K562 (cell line): ENCODE results near the gene GLRX2. TPM values are rescaled to one million over a fixed set of nuclear protein-coding genes. Genes with fewer than 3 reads are reported as not detected.

Experiments
- ATAC-seq: fragments of 200-7000 bp; cut with Tn5 transposase; 3 replicates; pipeline ENCODE4 v1.9.1; 2020; ENCODE audit warnings: moderate library complexity
- BruUV-seq: library from RNA; stranded (reverse); fragments of 400-500 nt; replicated peaks from 2 replicates; lab custom pipeline; 2021; lab: Mats Ljungman, UMichigan
- CTCF ChIA-PET: fragments of 300-600 bp; formaldehyde crosslinking; extraction: SDS; loops from one replicate; lab custom pipeline; 2021; ENCODE audit warnings: low intra/inter-chr PET ratio; lab: Yijun Ruan, JAX
- POLR2A ChIA-PET: fragments of 300-600, 350-650 bp; sonication (Branson Sonifier 250); formaldehyde crosslinking; extraction: SDS; loops from one replicate; lab custom pipeline; 2021; ENCODE audit warnings: antibody characterized with exemption, inconsistent platforms; lab: Yijun Ruan, JAX
- DNase-seq, 4 experiments: peaks; one replicate each; pipeline versions ENCODE4 v3.0.0 to v3.0.0-alpha.2; 2011 to 2018; ENCODE audit warnings: low spot score in 3 of 4, mixed read lengths in 3 of 4; ENCODE audit errors: extremely low read depth in 1 of 4
- FAIRE-seq: peaks from 2 replicates; lab custom pipeline; 2011; peaks lifted over from hg19 to GRCh38; lab: Jason Lieb, UNC
- H2AFZ ChIP-seq: 2 replicates; pipeline ENCODE4 v1.6.0; 2011; ENCODE audit warnings: low read depth, low read length, control low read depth, inconsistent platforms
- H3K27ac ChIP-seq: fragments of 200-600 bp; 3 replicates; pipeline ENCODE4 v1.8.0; 2011; ENCODE audit warnings: low read depth, mild to moderate bottlenecking, control low read depth, inconsistent platforms, low read length, moderate library complexity, mixed read lengths; ENCODE audit errors: extremely low read depth
- H3K27me3 ChIP-seq, 2 experiments: fragments of 300-600 bp in 1 of 2; 2 replicates in 1 of 2; 3 replicates in 1 of 2; pipeline versions ENCODE4 v1.6.0 to v1.8.0; 2011; ENCODE audit warnings: inconsistent platforms in 2 of 2, low read length in 2 of 2, mild to moderate bottlenecking in 1 of 2, mixed read lengths in 1 of 2, moderate library complexity in 1 of 2; ENCODE audit not compliant: control insufficient read depth in 2 of 2, insufficient read depth in 2 of 2
- H3K36me3 ChIP-seq: fragments of 300-600 bp; 3 replicates; pipeline ENCODE4 v1.8.0; 2011; ENCODE audit warnings: mild to moderate bottlenecking, low read length, inconsistent platforms; ENCODE audit not compliant: control insufficient read depth, insufficient read depth
- H3K4me1 ChIP-seq, 2 experiments: fragments of 200-600 bp in 1 of 2; replicated peaks in 1 of 2; 2 replicates in 1 of 2; 3 replicates in 1 of 2; pipeline versions ENCODE4 v1.5.1 to v1.8.0; 2011; ENCODE audit warnings: inconsistent platforms in 2 of 2, low read length in 2 of 2, mild to moderate bottlenecking in 1 of 2, mixed read lengths in 1 of 2, moderate library complexity in 1 of 2; ENCODE audit not compliant: control insufficient read depth in 2 of 2, insufficient read depth in 2 of 2
- H3K4me2 ChIP-seq: 2 replicates; pipeline ENCODE4 v1.6.1; 2011; ENCODE audit warnings: low read length, control low read depth, inconsistent platforms, mixed read lengths; ENCODE audit not compliant: insufficient read depth
- H3K4me3 ChIP-seq: fragments of 200-600 bp; sonication (generic), shearing (Covaris generic); 2 replicates; pipeline ENCODE4 v1.5.1; 2016; ENCODE audit warnings: control low read depth, inconsistent platforms
- H3K79me2 ChIP-seq: fragments of 200-600 bp; 3 replicates; pipeline ENCODE4 v1.8.0; 2011; ENCODE audit warnings: low read length, inconsistent platforms; ENCODE audit not compliant: control insufficient read depth, insufficient read depth
- H3K9ac ChIP-seq, 2 experiments: 2 replicates each; pipeline versions ENCODE4 v1.6.0 to v1.6.1; 2011; ENCODE audit warnings: low read depth in 2 of 2, low read length in 2 of 2, control low read depth in 1 of 2, inconsistent platforms in 1 of 2, mild to moderate bottlenecking in 1 of 2, mixed read lengths in 1 of 2; ENCODE audit not compliant: insufficient read depth in 1 of 2
- H3K9me1 ChIP-seq: one replicate; pipeline ENCODE4 v1.6.0; 2011; ENCODE audit warnings: inconsistent platforms, mild to moderate bottlenecking, low read length, moderate library complexity; ENCODE audit not compliant: control insufficient read depth, insufficient read depth
- H3K9me3 ChIP-seq: replicated peaks from 2 replicates; pipeline ENCODE4 v1.5.1; 2011; ENCODE audit warnings: low read depth, low read length, inconsistent platforms; ENCODE audit not compliant: control insufficient read depth, insufficient read depth
- H4K20me1 ChIP-seq: replicated peaks from 2 replicates; pipeline ENCODE4 v1.6.1; 2011; ENCODE audit warnings: low read length, inconsistent platforms, mixed read lengths; ENCODE audit not compliant: control insufficient read depth, insufficient read depth
- BCOR ChIP-seq: fragments of 450-650 bp; IDR thresholded peaks from 2 replicates; pipeline ENCODE4 v1.6.1; 2016
- HDGF ChIP-seq: fragments of 450-650 bp; IDR thresholded peaks from 2 replicates; pipeline ENCODE4 v1.6.1; 2016
- MAFK ChIP-seq: IDR thresholded peaks from 2 replicates; pipeline ENCODE4 v1.6.1; 2011; ENCODE audit warnings: low read length, improper control_type of control experiment
- ZNF23 ChIP-seq: fragments of 250-450 bp; sonication (Bioruptor Pico); IDR thresholded peaks from 2 replicates; pipeline ENCODE4 v1.4.0; 2020; ENCODE audit warnings: mild to moderate bottlenecking
- WGBS: fragments of 100-300 bp; shearing (Covaris generic); methylation state at CpG from one replicate; pipeline ENCODE4 v1.1.6; 2016; ENCODE audit warnings: low coverage, mixed read lengths; ENCODE audit not compliant: insufficient coverage; ENCODE audit errors: missing lambda C conversion rate; 5-methylcytosine and 5-hydroxymethylcytosine counted together
- in situ Hi-C: fragments of 300-500 bp; cut with MboI; formaldehyde crosslinking; loops from 4 replicates; pipeline ENCODE4 v1.15.0; 2018; ENCODE audit warnings: inconsistent platforms, mixed read lengths
- intact Hi-C: fragments of 100-400 bp; cut with micrococcal nuclease; formaldehyde crosslinking; loops from 2 replicates; pipeline ENCODE4 v1.14.2; 2022
- polyA plus RNA-seq, 8 experiments: library from polyadenylated mRNA; depleted of rRNA in 4 of 8; stranded (reverse) in 5 of 8; unstranded in 3 of 8; fragments of >200 nt; fragmentation: Nextera tagmentation in 2 of 8; fragmentation: Illumina TruSeq in 1 of 8; extraction: Ambion mirVana in 2 of 8; extraction: Trizol in 1 of 8; gene quantifications; 2 replicates each; pipeline versions ENCODE4 v1.2.1 to v1.2.3, GENCODE V29; 2011 to 2014; ENCODE audit warnings: inconsistent platforms in 1 of 8, missing spikeins in 1 of 8
- total RNA-seq, 7 experiments: library from RNA; depleted of rRNA in 6 of 7; stranded (reverse); fragments of >200 nt in 6 of 7; fragmentation: Illumina TruSeq in 2 of 7; extraction: Trizol in 2 of 7; gene quantifications; 2 replicates each; pipeline versions ENCODE4 v1.2.1 to v1.2.3, GENCODE V29; 2011 to 2021; ENCODE audit warnings: low replicate concordance in 1 of 7
- TF ChIP-seq, protein P1 (sequence below): fragments of 250-450 bp; sonication (Bioruptor Pico); IDR thresholded peaks from 2 replicates; pipeline ENCODE4 v1.5.0; 2020; ENCODE audit warnings: mild to moderate bottlenecking
- TF ChIP-seq, protein P2 (sequence below), 2 experiments: fragments of 450-650 bp; IDR thresholded peaks; 2 replicates each; pipeline ENCODE4 v1.6.1; 2016

Gene GLRX2
- total and polyA plus RNA-seq, 9 of the 15 experiments (the other 6 are each of a cell fraction or from before 2014, with no cell fraction given) = 13.3 to 82.6 (median 55.1) TPM

DNA sequence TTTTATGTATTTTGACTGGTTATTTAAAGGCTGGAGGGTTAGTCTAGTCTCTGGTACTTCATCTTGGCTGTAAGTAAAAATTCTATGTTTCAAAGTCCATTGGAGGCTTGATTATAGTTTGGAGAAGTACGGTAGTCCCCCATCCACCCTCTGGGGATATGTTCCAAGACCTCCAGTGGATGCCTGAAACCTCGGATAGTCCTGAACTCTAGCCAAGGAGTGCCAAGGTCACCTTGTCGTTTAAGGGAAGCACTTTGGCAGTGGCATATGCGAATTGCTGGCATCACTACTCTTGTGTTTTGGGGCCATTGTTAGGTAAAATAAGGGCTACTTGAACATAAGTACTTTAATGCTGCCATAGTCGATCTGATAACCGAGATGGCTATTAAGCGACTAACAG lies 35.0 kb upstream of the GLRX2 start:
- ChIA-PET POLR2A (interaction anchor here (0.7 to 3.5 kb wide), 2 partner anchors 11 to 14 kb away, joined by 4 to 18 read pairs; no protein-coding TSS in a partner anchor), CTCF (no interaction called here)
- no peak overlapping the region for H3K27ac ChIP-seq
- no peaks in the 10 kb centered on the region for H3K4me1 ChIP-seq
- WGBS = 87% methylated on average over 7 of the region's 7 CpGs
- no peak overlapping the region for H3K4me2 ChIP-seq
- in situ Hi-C loops (no loop called here), intact Hi-C loops (no loop called here)
- no peak for FAIRE-seq
- peaks cover 28% of the 10 kb centered on the region; the same call in 2 of the 3 replicates for H3K79me2 ChIP-seq
- no peak overlapping the region for H3K4me3 ChIP-seq
- H4K20me1 ChIP-seq = no peaks in the 10 kb centered on the region
- H2AFZ ChIP-seq = no peak overlapping the region
- ATAC-seq = no peak
- no peak for DNase-seq
- no peak for TF ChIP-seq MAFK
- TF ChIP-seq BCOR = no peak
- no peak for TF ChIP-seq HDGF
- TF ChIP-seq ZNF23 (CRISPR knock-in tag) = no peak
- TF ChIP-seq, protein P1, sequence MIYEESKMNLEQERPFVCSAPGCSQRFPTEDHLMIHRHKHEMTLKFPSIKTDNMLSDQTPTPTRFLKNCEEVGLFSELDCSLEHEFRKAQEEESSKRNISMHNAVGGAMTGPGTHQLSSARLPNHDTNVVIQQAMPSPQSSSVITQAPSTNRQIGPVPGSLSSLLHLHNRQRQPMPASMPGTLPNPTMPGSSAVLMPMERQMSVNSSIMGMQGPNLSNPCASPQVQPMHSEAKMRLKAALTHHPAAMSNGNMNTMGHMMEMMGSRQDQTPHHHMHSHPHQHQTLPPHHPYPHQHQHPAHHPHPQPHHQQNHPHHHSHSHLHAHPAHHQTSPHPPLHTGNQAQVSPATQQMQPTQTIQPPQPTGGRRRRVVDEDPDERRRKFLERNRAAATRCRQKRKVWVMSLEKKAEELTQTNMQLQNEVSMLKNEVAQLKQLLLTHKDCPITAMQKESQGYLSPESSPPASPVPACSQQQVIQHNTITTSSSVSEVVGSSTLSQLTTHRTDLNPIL (CRISPR knock-in tag) = no peak
- TF ChIP-seq, protein P2, sequence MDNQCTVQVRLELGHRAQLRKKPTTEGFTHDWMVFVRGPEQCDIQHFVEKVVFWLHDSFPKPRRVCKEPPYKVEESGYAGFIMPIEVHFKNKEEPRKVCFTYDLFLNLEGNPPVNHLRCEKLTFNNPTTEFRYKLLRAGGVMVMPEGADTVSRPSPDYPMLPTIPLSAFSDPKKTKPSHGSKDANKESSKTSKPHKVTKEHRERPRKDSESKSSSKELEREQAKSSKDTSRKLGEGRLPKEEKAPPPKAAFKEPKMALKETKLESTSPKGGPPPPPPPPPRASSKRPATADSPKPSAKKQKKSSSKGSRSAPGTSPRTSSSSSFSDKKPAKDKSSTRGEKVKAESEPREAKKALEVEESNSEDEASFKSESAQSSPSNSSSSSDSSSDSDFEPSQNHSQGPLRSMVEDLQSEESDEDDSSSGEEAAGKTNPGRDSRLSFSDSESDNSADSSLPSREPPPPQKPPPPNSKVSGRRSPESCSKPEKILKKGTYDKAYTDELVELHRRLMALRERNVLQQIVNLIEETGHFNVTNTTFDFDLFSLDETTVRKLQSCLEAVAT (IDR thresholded peaks at IDR 0.05) = no peak
- no peaks in the 10 kb centered on the region for H3K9me1 ChIP-seq
- no TSS peak for BruUV-seq
- H3K9me3 ChIP-seq = no peaks in the 10 kb centered on the region
- peaks cover 92% of the 10 kb centered on the region for H3K36me3 ChIP-seq
- no peaks in the 10 kb centered on the region for H3K27me3 ChIP-seq
- no peak overlapping the region for H3K9ac ChIP-seq
